Mucosa of descending colon (tissue), 3 donors: ENCODE results near the gene TAF4B. TPM values are rescaled to one million over a fixed set of nuclear protein-coding genes. Genes with fewer than 3 reads are reported as not detected.
A peak's percentile ranks its signal among the peaks of the same experiment; 100 is the strongest.
"Not testable (repeated sequence)": the region's sequence is repeated elsewhere in the genome, so short reads cannot be mapped to it uniquely, and the experiment has no call there.

Experiments
- ATAC-seq: fragments of 200-7000 bp; cut with Tn5 transposase; one replicate; pipeline ENCODE4 v1.9.1; 2020; ENCODE audit warnings: mild to moderate bottlenecking, moderate library complexity
- DNase-seq, 3 donors: peaks; one replicate each; pipeline ENCODE4 v3.0.0-alpha.2; 2020
- H3K36me3 ChIP-seq: fragments of 200-600 bp; one replicate; pipeline ENCODE4 v1.8.0; 2021; ENCODE audit warnings: low read depth, mild to moderate bottlenecking
- H3K4me1 ChIP-seq: fragments of 200-600 bp; one replicate; pipeline ENCODE4 v1.8.0; 2021; ENCODE audit warnings: low read depth, mild to moderate bottlenecking
- H3K4me3 ChIP-seq: fragments of 200-600 bp; one replicate; pipeline ENCODE4 v1.8.0; 2021; ENCODE audit warnings: mild to moderate bottlenecking
- H3K9me3 ChIP-seq: fragments of 200-600 bp; one replicate; pipeline ENCODE4 v1.8.0; 2021; ENCODE audit warnings: mild to moderate bottlenecking
- CTCF ChIP-seq: fragments of 200-600 bp; IDR thresholded peaks from one replicate; pipeline ENCODE4 v1.8.0; 2022; ENCODE audit warnings: antibody characterized with exemption, mild to moderate bottlenecking
- intact Hi-C, 2 donors: fragments of 100-400 bp; cut with DNase I in 1 of 2; cut with micrococcal nuclease in 1 of 2; formaldehyde crosslinking; loops; one replicate each; pipeline versions ENCODE4 v1.11.0 to v1.11.1; 2022; cut with DNase I, micrococcal nuclease
- total RNA-seq, 3 donors: library from RNA; stranded (reverse); fragmentation: NEBNext Ultra II Directional in 2 of 3; extraction: Animal tissue kit (Norgen Biotek cat#: 25700) in 2 of 3; gene quantifications; one replicate each; pipeline versions ENCODE4 v1.2.1 to v1.2.4, GENCODE V29; 2021 to 2023
- donor health status: DM: no; HTN: no; CAD: no; lungs with moderate emphysema.
- donor health status: DM: no; HTN: no; CAD: no.
- donor health status: DM: no; HTN: yes; CAD: no.

Gene TAF4B
- total RNA-seq, 3 donors from 2014 or later: 3.4 to 4.1 (median 3.8) TPM

- Histone ChIP-seq H3K9me3 (no peaks in the 10 kb centered on the region), H3K4me3 (no peak overlapping the region), H3K4me1 (no peaks in the 10 kb centered on the region), H3K36me3 (no peaks in the 10 kb centered on the region)
- ATAC-seq (no peak), DNase-seq (no peak)
- intact Hi-C loops: no loop called here
- no peak for TF ChIP-seq CTCF
These were observed 149.9 kb downstream of the TAF4B start for GRCh38 chr18:26376105-26376504.

- H3K4me1 ChIP-seq: no peaks in the 10 kb centered on the region
- H3K36me3 ChIP-seq: no peaks in the 10 kb centered on the region
- intact Hi-C loops: no loop called here
- H3K9me3 ChIP-seq: no peaks in the 10 kb centered on the region
- no peak overlapping the region for H3K4me3 ChIP-seq
- TF ChIP-seq CTCF: no peak
- ATAC-seq (no peak), DNase-seq (no peak)
These were observed 152.5 kb downstream of the TAF4B start for GRCh38 chr18:26378701-26379100.

- ATAC-seq, H3K9me3 ChIP-seq, DNase-seq, H3K4me3 ChIP-seq, H3K36me3 ChIP-seq, H3K4me1 ChIP-seq: not testable (repeated sequence)
- intact Hi-C loops: loop anchor here in 1 of 2 donors (10.0 kb wide), 1 partner anchor 273 kb away; no protein-coding TSS in a partner anchor
These were observed 155.3 kb downstream of the TAF4B start for GRCh38 chr18:26381555-26381954.

GRCh38 chr18:26383454-26384270 lies 157.4 kb downstream of the TAF4B start:
- Histone ChIP-seq H3K9me3 (no peaks in the 10 kb centered on the region), H3K4me1 (no peaks in the 10 kb centered on the region), H3K36me3 (no peaks in the 10 kb centered on the region), H3K4me3 (no peak overlapping the region)
- intact Hi-C loops: loop anchor here in 1 of 2 donors (10.0 kb wide), 1 partner anchor 271 kb away; no protein-coding TSS in a partner anchor
- DNase-seq (no peak), ATAC-seq (peak; percentile 67)
- TF ChIP-seq CTCF: peak; percentile 38

GRCh38 chr18:26386002-26386401 lies 159.8 kb downstream of the TAF4B start:
- peak; percentile 59 for ATAC-seq
- TF ChIP-seq CTCF: no peak

GRCh38 chr18:26386441-26386840 lies 160.2 kb downstream of the TAF4B start:
- intact Hi-C loops: loop anchor here in 1 of 2 donors (10.0 kb wide), 1 partner anchor 268 kb away; no protein-coding TSS in a partner anchor
- Histone ChIP-seq H3K4me3 (no peak overlapping the region), H3K36me3 (no peaks in the 10 kb centered on the region), H3K4me1 (no peaks in the 10 kb centered on the region), H3K9me3 (no peaks in the 10 kb centered on the region)
- no peak for DNase-seq
- no peak for ATAC-seq
- TF ChIP-seq CTCF: no peak

More at GRCh38 chr18:26386002-26386401, 159.8 kb downstream of the TAF4B start:
- DNase-seq: peak in 1 of 3 donors; percentile 37
- H3K4me1 ChIP-seq: no peaks in the 10 kb centered on the region
- no peak overlapping the region for H3K4me3 ChIP-seq
- H3K9me3 ChIP-seq: no peaks in the 10 kb centered on the region
- H3K36me3 ChIP-seq: no peaks in the 10 kb centered on the region
- intact Hi-C loops: loop anchor here in 1 of 2 donors (10.0 kb wide), 1 partner anchor 269 kb away; no protein-coding TSS in a partner anchor
